PC-9 (cell line): ENCODE measurements around the gene CFAP99. TPM values are rescaled to one million over a fixed set of nuclear protein-coding genes. Genes with fewer than 3 reads are reported as not detected.
A peak's percentile ranks its signal among the peaks of the same experiment; 100 is the strongest.
"Not testable (repeated sequence)": the region's sequence is repeated elsewhere in the genome, so short reads cannot be mapped to it uniquely, and the experiment has no call there.

Experiments
- BruUV-seq: library from RNA; stranded (reverse); fragments of 400-500 nt; replicated peaks from 2 replicates; lab custom pipeline; 2021; lab: Mats Ljungman, UMichigan
- CTCF ChIA-PET: fragments of 300-600 bp; sonication (Branson Sonifier 250); formaldehyde crosslinking; loops from one replicate; lab custom pipeline; 2022; ENCODE audit warnings: antibody characterized with exemption; lab: Charles Lee
- POLR2A ChIA-PET: fragments of 300-600 bp; sonication (Branson Sonifier 250); formaldehyde crosslinking; loops from one replicate; lab custom pipeline; 2022; ENCODE audit warnings: antibody characterized with exemption; ENCODE audit not compliant: unreplicated experiment; lab: Charles Lee
- DNase-seq, 2 experiments: peaks; one replicate each; pipeline versions ENCODE4 v3.0.0 to v3.0.0-alpha.2; 2015 to 2022; ENCODE audit warnings: mixed read lengths in 1 of 2
- H2AFZ ChIP-seq: fragments of 200-600 bp; sonication (generic); 2 replicates; pipeline ENCODE4 v1.8.1; 2017; ENCODE audit warnings: antibody characterized with exemption
- H3F3A ChIP-seq: fragments of 200-600 bp; sonication (generic); 2 replicates; pipeline ENCODE4 v1.8.1; 2017; ENCODE audit warnings: antibody characterized with exemption, mild to moderate bottlenecking, low read depth; ENCODE audit not compliant: insufficient read depth
- H3K27ac ChIP-seq: fragments of 200-600 bp; sonication (generic); 2 replicates; pipeline ENCODE4 v1.6.1; 2016; ENCODE audit warnings: mixed run types
- H3K27me3 ChIP-seq: fragments of 200-600 bp; sonication (generic); 2 replicates; pipeline ENCODE4 v1.6.1; 2016; ENCODE audit warnings: low read depth, mixed run types; ENCODE audit not compliant: insufficient read depth
- H3K36me3 ChIP-seq: fragments of 200-600 bp; sonication (generic); 2 replicates; pipeline ENCODE4 v1.6.1; 2016; ENCODE audit warnings: low read depth, mixed run types
- H3K4me1 ChIP-seq: fragments of 200-600 bp; sonication (generic); replicated peaks from 2 replicates; pipeline ENCODE4 v1.6.1; 2016; ENCODE audit warnings: mixed run types; ENCODE audit not compliant: insufficient read depth
- H3K4me2 ChIP-seq: fragments of 200-600 bp; sonication (generic); 2 replicates; pipeline ENCODE4 v1.6.1; 2017; ENCODE audit warnings: mixed run types
- H3K4me3 ChIP-seq: fragments of 200-600 bp; sonication (generic); 2 replicates; pipeline ENCODE4 v1.6.1; 2016; ENCODE audit warnings: mixed run types
- H3K79me2 ChIP-seq: fragments of 200-600 bp; sonication (generic); 2 replicates; pipeline ENCODE4 v1.6.1; 2017; ENCODE audit warnings: low read depth, mixed run types
- H3K9me2 ChIP-seq: fragments of 200-600 bp; sonication (generic); 2 replicates; pipeline ENCODE4 v1.8.1; 2017; ENCODE audit warnings: mild to moderate bottlenecking; ENCODE audit not compliant: insufficient read depth
- H3K9me3 ChIP-seq: fragments of 200-600 bp; sonication (generic); 2 replicates; pipeline ENCODE4 v1.8.1; 2016; ENCODE audit warnings: low read depth; ENCODE audit not compliant: insufficient read depth
- H4K20me1 ChIP-seq: fragments of 200-600 bp; sonication (generic); 2 replicates; pipeline ENCODE4 v1.8.1; 2017; ENCODE audit not compliant: insufficient read depth
- CTCF ChIP-seq: fragments of 200-600 bp; sonication (generic); conservative IDR thresholded peaks from 2 replicates; pipeline ENCODE4 v1.6.1; 2017; ENCODE audit warnings: mixed run types, antibody characterized with exemption, mild to moderate bottlenecking, moderate library complexity
- EZH2 ChIP-seq: fragments of 200-600 bp; sonication (generic); IDR thresholded peaks from 2 replicates; pipeline ENCODE4 v1.8.0; 2017; ENCODE audit warnings: antibody characterized with exemption, low read depth
- intact Hi-C: fragments of 100-400 bp; cut with micrococcal nuclease; formaldehyde crosslinking; loops from one replicate; pipeline ENCODE4 v1.10.0; 2022; ENCODE audit not compliant: unreplicated experiment
- total RNA-seq: library from RNA; stranded (reverse); gene quantifications from 2 replicates; pipeline ENCODE4 v1.2.3, GENCODE V29; 2021

The CFAP99 gene
- total RNA-seq, 1 experiment from 2014 or later = 0.85 TPM

- peak in 1 of 2 experiments; percentile 60 for DNase-seq
- no TSS peak for BruUV-seq
- no peak overlapping the region for H2AFZ ChIP-seq
These were observed 43.6 kb downstream of the CFAP99 start for GRCh38 chr4:2462218-2462991.

GRCh38 chr4:2462992-2463762, 44.4 kb downstream of the CFAP99 start:
- Histone ChIP-seq H3K9me3 (no peaks in the 10 kb centered on the region), H3K27ac (no peak overlapping the region), H3F3A (no peaks in the 10 kb centered on the region; the same call in 1 of the 2 replicates), H3K4me1 (no peaks in the 10 kb centered on the region; the same call in 1 of the 2 replicates), H3K9me2 (no peaks in the 10 kb centered on the region), H3K36me3 (no peaks in the 10 kb centered on the region), H3K4me3 (0 out of 2 replicates have a peak overlapping the region, but pooled peaks have one; percentile 24), H2AFZ (no peak overlapping the region), H3K27me3 (peaks cover 17% of the 10 kb centered on the region; the same call in 1 of the 2 replicates), H3K4me2 (peak overlapping the region; percentile 57; the same call in 1 of the 2 replicates), H3K79me2 (peaks cover 7% of the 10 kb centered on the region), H4K20me1 (no peaks in the 10 kb centered on the region)
- BruUV-seq = no TSS peak
- ChIA-PET CTCF (no interaction called here), POLR2A (interaction anchor here (0.5 to 0.7 kb wide), 2 partner anchors 51 to 233 kb away, joined by 3 to 4 read pairs; no protein-coding TSS in a partner anchor)
- intact Hi-C loops = loop anchor here (10.0 kb wide), 2 partner anchors 48 to 128 kb away; partner anchors contain the start of genes CFAP99 and ZFYVE28
- no peak for DNase-seq
- no peak for TF ChIP-seq EZH2
- TF ChIP-seq CTCF = no peak; the same call in 1 of the 2 replicates

More at GRCh38 chr4:2462218-2462991, 43.6 kb downstream of the CFAP99 start:
- TF ChIP-seq EZH2 (no peak), CTCF (no peak)
- intact Hi-C loops = loop anchor here (10.0 kb wide), 2 partner anchors 48 to 128 kb away; partner anchors contain the start of genes CFAP99 and ZFYVE28
- no peak overlapping the region for H3K27ac ChIP-seq
- peak overlapping the region; percentile 24; the same call in 1 of the 2 replicates for H3K4me3 ChIP-seq
- no peaks in the 10 kb centered on the region for H3K4me1 ChIP-seq
- no peaks in the 10 kb centered on the region for H3F3A ChIP-seq
- no peaks in the 10 kb centered on the region for H4K20me1 ChIP-seq
- ChIA-PET CTCF (interaction anchor here (0.5 kb wide), 1 partner anchor 204 kb away, joined by 3 read pairs; no protein-coding TSS in a partner anchor), POLR2A (interaction anchor here (0.5 to 0.7 kb wide), 2 partner anchors 50 to 1861 kb away, joined by 3 to 5 read pairs; no protein-coding TSS in a partner anchor)
- H3K9me3 ChIP-seq = no peaks in the 10 kb centered on the region
- H3K79me2 ChIP-seq = no peaks in the 10 kb centered on the region
- peaks cover 17% of the 10 kb centered on the region; the same call in 1 of the 2 replicates for H3K27me3 ChIP-seq
- H3K36me3 ChIP-seq = no peaks in the 10 kb centered on the region
- H3K4me2 ChIP-seq = peak overlapping the region; percentile 57
- H3K9me2 ChIP-seq = no peaks in the 10 kb centered on the region

GRCh38 chr4:2465032-2465431, 46.3 kb downstream of the CFAP99 start:
- H3K4me2 ChIP-seq = no peak overlapping the region
- H2AFZ ChIP-seq = no peak overlapping the region
- peaks cover 2% of the 10 kb centered on the region for H4K20me1 ChIP-seq
- no peak for DNase-seq
- ChIA-PET CTCF (no interaction called here), POLR2A (no interaction called here)
- no peaks in the 10 kb centered on the region for H3K36me3 ChIP-seq
- peaks cover 21% of the 10 kb centered on the region for H3K79me2 ChIP-seq
- peaks cover 16% of the 10 kb centered on the region; the same call in 1 of the 2 replicates for H3K27me3 ChIP-seq
- no peak overlapping the region for H3K4me3 ChIP-seq
- H3F3A ChIP-seq = no peaks in the 10 kb centered on the region; the same call in 1 of the 2 replicates
- TF ChIP-seq CTCF = no peak
- no peak for TF ChIP-seq EZH2
- no peaks in the 10 kb centered on the region for H3K9me3 ChIP-seq
- BruUV-seq = no TSS peak
- H3K4me1 ChIP-seq = no peaks in the 10 kb centered on the region; the same call in 1 of the 2 replicates
- intact Hi-C loops = loop anchor here (5.0 to 10.0 kb wide), 3 partner anchors 50 to 203 kb away; partner anchors contain the start of genes CFAP99, MXD4 and ZFYVE28
- no peak overlapping the region for H3K27ac ChIP-seq
- no peaks in the 10 kb centered on the region for H3K9me2 ChIP-seq

GRCh38 chr4:2465544-2465943, 46.8 kb downstream of the CFAP99 start:
- intact Hi-C loops = loop anchor here (5.0 to 10.0 kb wide), 3 partner anchors 51 to 203 kb away; partner anchors contain the start of genes CFAP99, MXD4 and ZFYVE28
- DNase-seq, H3K27ac ChIP-seq, H3K4me1 ChIP-seq, H2AFZ ChIP-seq, H3K4me3 ChIP-seq, CTCF ChIA-PET, H3K9me2 ChIP-seq, H3K36me3 ChIP-seq, H3K4me2 ChIP-seq, H3K9me3 ChIP-seq, BruUV-seq, H4K20me1 ChIP-seq, H3F3A ChIP-seq: not testable (repeated sequence)
- POLR2A ChIA-PET = interaction anchor here (0.6 kb wide), 1 partner anchor 53 kb away, joined by 6 read pairs; no protein-coding TSS in a partner anchor
- Histone ChIP-seq H3K79me2 (peaks cover 26% of the 10 kb centered on the region), H3K27me3 (peaks cover 11% of the 10 kb centered on the region; the same call in 1 of the 2 replicates)
